Ovary (tissue), 9 donors: ENCODE measurements around the gene AFF4. TPM values are rescaled to one million over a fixed set of nuclear protein-coding genes. Genes with fewer than 3 reads are reported as not detected.
A peak's percentile ranks its signal among the peaks of the same experiment; 100 is the strongest.

ENCODE experiments used
- DNase-seq, 5 donors: peaks; one replicate each; pipeline ENCODE4 v3.0.0-alpha.2; 2019 to 2020
- H3K27ac ChIP-seq, 2 donors: fragments of 200-600 bp; one replicate each; pipeline versions ENCODE4 v1.5.1 to v1.8.0; 2019 to 2022
- H3K27me3 ChIP-seq: fragments of 200-600 bp; one replicate; pipeline ENCODE4 v1.8.0; 2022
- H3K36me3 ChIP-seq: fragments of 200-600 bp; sonication (generic); one replicate; pipeline ENCODE4 v1.5.1; 2019
- H3K4me1 ChIP-seq: one replicate; pipeline ENCODE4 v1.8.1; 2013; ENCODE audit warnings: mild to moderate bottlenecking, moderate library complexity; ENCODE audit not compliant: insufficient read depth
- H3K4me3 ChIP-seq: fragments of 200-600 bp; sonication (generic); one replicate; pipeline ENCODE4 v1.5.1; 2017
- H3K9me3 ChIP-seq, 2 donors: fragments of 200-600 bp in 1 of 2; sonication (generic) in 1 of 2; one replicate each; pipeline versions ENCODE4 v1.5.1 to v1.8.1; 2013 to 2019; ENCODE audit warnings: mild to moderate bottlenecking in 1 of 2, moderate library complexity in 1 of 2
- CTCF ChIP-seq, 3 donors: fragments of 450-650 bp in 2 of 3; fragments of 200-600 bp in 1 of 3; IDR thresholded peaks; one replicate each; pipeline versions ENCODE4 v1.5.1 to v1.8.0; 2016 to 2022; ENCODE audit warnings: antibody characterized with exemption in 3 of 3, mild to moderate bottlenecking in 1 of 3
- EP300 ChIP-seq: sonication (generic); formaldehyde crosslinking; IDR thresholded peaks from one replicate; pipeline ENCODE4 v1.6.1; 2017; ENCODE audit warnings: antibody characterized with exemption
- POLR2A ChIP-seq: fragments of 450-650 bp; IDR thresholded peaks from one replicate; pipeline ENCODE4 v1.6.1; 2017; ENCODE audit warnings: antibody characterized with exemption, mild to moderate bottlenecking, moderate library complexity
- WGBS, 3 donors: extraction: QIAGEN DNeasy Blood & Tissue Kit in 1 of 3; methylation state at CpG; one replicate each; pipeline versions ENCODE4 v1.1.5 to v1.1.7; 2013 to 2017; 5-methylcytosine and 5-hydroxymethylcytosine counted together
- intact Hi-C, 4 donors: fragments of 100-400 bp; cut with DNase I; formaldehyde crosslinking; loops; one replicate each; pipeline versions ENCODE4 v1.11.0 to v1.15.1; 2022 to 2023
- polyA plus RNA-seq, 2 donors: library from polyadenylated mRNA; stranded (reverse); fragments of 200-250 nt in 1 of 2; fragments of 350-450 nt in 1 of 2; fragmentation: Illumina TruSeq in 1 of 2; extraction: RNeasy Lipid Tissue Mini Kit (QIAGEN cat#74804) in 1 of 2; gene quantifications; one replicate each; pipeline ENCODE4 v1.2.3, GENCODE V29; 2013 to 2014
- total RNA-seq, 7 donors: library from RNA; depleted of rRNA in 2 of 7; stranded (reverse); fragments of >200 nt in 2 of 7; fragmentation: NEBNext Ultra II Directional in 3 of 7; extraction: Animal tissue kit (Norgen Biotek cat#: 25700) in 3 of 7; gene quantifications; one replicate each; pipeline versions ENCODE4 v1.1.0 to v1.2.4, GENCODE V29; 2016 to 2023
- donor health status: DM: no; HTN: no; CAD: no; lungs with moderate emphysema.
- donor health status: DM: no; HTN: no; CAD: no.
- donor health status: Bipolar disorder and iron deficiency.
- donor health status: DM: yes; HTN: yes; CAD: no.
- donor health status: DM: no; HTN: no; CAD: no.
- donor health status: DM: yes; HTN: yes; CAD: no.

The AFF4 gene
- total and polyA plus RNA-seq, 9 donors, result 19.5 to 114 (median 70.5) TPM

GRCh38 chr5:132831095-132831860, 132.2 kb downstream of the AFF4 start:
- Histone ChIP-seq H3K4me1 (no peaks in the 10 kb centered on the region), H3K4me3 (peak overlapping the region; percentile 71), H3K9me3 (no peaks in the 10 kb centered on the region), H3K36me3 (no peaks in the 10 kb centered on the region), H3K27me3 (no peaks in the 10 kb centered on the region), H3K27ac (no peak overlapping the region)
- 75 to 90% (median 82%) methylated on average over 15 of the region's 15 CpGs for WGBS, 3 donors
- DNase-seq, result no peak
- no peak for TF ChIP-seq EP300
- no peak for TF ChIP-seq POLR2A
- TF ChIP-seq CTCF (IDR thresholded peaks at IDR 0.05), result no peak
- intact Hi-C loops, result no loop called here

- no peaks in the 10 kb centered on the region for H3K9me3 ChIP-seq
- no peaks in the 10 kb centered on the region for H3K4me1 ChIP-seq
- TF ChIP-seq POLR2A, result no peak
- TF ChIP-seq CTCF (IDR thresholded peaks at IDR 0.05), result no peak
- TF ChIP-seq EP300, result no peak
- peak within 1 kb of the TSS; percentile 71 for H3K4me3 ChIP-seq
- peak within 1 kb of the TSS; percentile 53 to 68 for H3K27ac ChIP-seq
- intact Hi-C loops, result no loop called here
- DNase-seq, result peak; percentile 51 to 73 (median 52)
- no peaks in the 10 kb centered on the region for H3K27me3 ChIP-seq
- no peaks in the 10 kb centered on the region for H3K36me3 ChIP-seq
- 2 to 6% (median 4%) methylated on average over 15 to 78 of the region's 78 CpGs for WGBS, 3 donors
These were observed 132.9 kb downstream of the AFF4 start, which contains the start of gene SHROOM1 for GRCh38 chr5:132830436-132831094. Gene SHROOM1 (minus strand): TSS chr5:132830647. CDS start chr5:132826140, 4,507 bp downstream.

- DNase-seq, result peak; percentile 71 to 86 (median 75)
- peak overlapping the region; percentile 71 for H3K4me3 ChIP-seq
- no peaks in the 10 kb centered on the region for H3K9me3 ChIP-seq
- no peaks in the 10 kb centered on the region for H3K36me3 ChIP-seq
- peak overlapping the region; percentile 53 to 68 for H3K27ac ChIP-seq
- H3K4me1 ChIP-seq, result no peaks in the 10 kb centered on the region
- 1 to 3% (median 3%) methylated on average over 73 to 75 of the region's 75 CpGs for WGBS, 3 donors
- intact Hi-C loops, result loop anchor here in 2 of 4 donors (10.0 kb wide), 1 partner anchor 445 kb away; no protein-coding TSS in a partner anchor
- no peaks in the 10 kb centered on the region for H3K27me3 ChIP-seq
- TF ChIP-seq POLR2A (no peak), CTCF (IDR thresholded peaks at IDR 0.05) (peak; percentile 81 to 86 (median 85))
These were observed 133.5 kb downstream of the AFF4 start for GRCh38 chr5:132829742-132830435.

GRCh38 chr5:132828846-132829494, 134.5 kb downstream of the AFF4 start:
- Histone ChIP-seq H3K27ac (no peak overlapping the region), H3K9me3 (no peaks in the 10 kb centered on the region), H3K27me3 (no peaks in the 10 kb centered on the region), H3K4me1 (no peaks in the 10 kb centered on the region), H3K4me3 (no peak overlapping the region), H3K36me3 (no peaks in the 10 kb centered on the region)
- TF ChIP-seq EP300 (no peak), POLR2A (no peak), CTCF (IDR thresholded peaks at IDR 0.05) (no peak)
- 77 to 84% (median 80%) methylated on average over 4 of the region's 4 CpGs for WGBS, 3 donors
- peak in 1 of 5 donors; percentile 25 for DNase-seq
- intact Hi-C loops, result loop anchor here in 2 of 4 donors (10.0 kb wide), 1 partner anchor 444 kb away; no protein-coding TSS in a partner anchor
